ENCODE measurements around the gene RACGAP1. TPM values are rescaled to one million over a fixed set of nuclear protein-coding genes. Genes with fewer than 3 reads are reported as not detected.
"Not testable (repeated sequence)": the region's sequence is repeated elsewhere in the genome, so short reads cannot be mapped to it uniquely, and the experiment has no call there.

RACGAP1 gene
- total RNA-seq, 4 donors from 2014 or later: 20.1 to 44.7 (median 33.6) TPM

DNA sequence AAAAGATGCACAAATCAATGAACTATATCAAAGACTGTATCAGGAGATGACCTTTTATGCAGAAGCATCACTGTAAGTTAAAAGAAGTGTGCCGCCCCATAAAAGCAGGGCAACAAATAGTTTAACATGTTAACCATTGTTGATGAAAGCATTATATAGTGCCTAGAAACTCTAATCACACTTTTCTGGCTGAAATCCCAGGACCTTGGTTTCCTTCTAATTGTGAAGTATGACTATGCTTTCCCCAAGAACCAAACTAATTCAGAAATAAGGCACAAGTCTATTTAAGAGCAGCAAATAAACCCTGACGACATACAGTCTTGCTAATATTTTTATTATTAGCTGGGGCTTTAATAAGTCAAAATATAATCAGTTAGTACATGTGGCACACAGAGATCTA is 21.7 kb downstream of the RACGAP1 start:
- Histone ChIP-seq H3K27ac (no peak overlapping the region), H3K9me3 (no peaks in the 10 kb centered on the region), H3K4me3 (no peak overlapping the region), H3K27me3 (no peaks in the 10 kb centered on the region), H3K4me1 (peaks cover 0 to 3% (median 0%) of the 10 kb centered on the region in 3 donors), H3K36me3 (peaks cover 0 to 68% (median 5%) of the 10 kb centered on the region in 3 donors)
- 76 to 89% methylated on average over 2 of the region's 2 CpGs for WGBS, 2 donors
- intact Hi-C loops (cut with DNase I): no loop called here
- DNase-seq: no peak
- TF ChIP-seq, protein P1, sequence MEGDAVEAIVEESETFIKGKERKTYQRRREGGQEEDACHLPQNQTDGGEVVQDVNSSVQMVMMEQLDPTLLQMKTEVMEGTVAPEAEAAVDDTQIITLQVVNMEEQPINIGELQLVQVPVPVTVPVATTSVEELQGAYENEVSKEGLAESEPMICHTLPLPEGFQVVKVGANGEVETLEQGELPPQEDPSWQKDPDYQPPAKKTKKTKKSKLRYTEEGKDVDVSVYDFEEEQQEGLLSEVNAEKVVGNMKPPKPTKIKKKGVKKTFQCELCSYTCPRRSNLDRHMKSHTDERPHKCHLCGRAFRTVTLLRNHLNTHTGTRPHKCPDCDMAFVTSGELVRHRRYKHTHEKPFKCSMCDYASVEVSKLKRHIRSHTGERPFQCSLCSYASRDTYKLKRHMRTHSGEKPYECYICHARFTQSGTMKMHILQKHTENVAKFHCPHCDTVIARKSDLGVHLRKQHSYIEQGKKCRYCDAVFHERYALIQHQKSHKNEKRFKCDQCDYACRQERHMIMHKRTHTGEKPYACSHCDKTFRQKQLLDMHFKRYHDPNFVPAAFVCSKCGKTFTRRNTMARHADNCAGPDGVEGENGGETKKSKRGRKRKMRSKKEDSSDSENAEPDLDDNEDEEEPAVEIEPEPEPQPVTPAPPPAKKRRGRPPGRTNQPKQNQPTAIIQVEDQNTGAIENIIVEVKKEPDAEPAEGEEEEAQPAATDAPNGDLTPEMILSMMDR (IDR thresholded peaks at IDR 0.05): no peak
- no peak for TF ChIP-seq POLR2A (IDR thresholded peaks at IDR 0.05)

- TF ChIP-seq, protein P1 (IDR thresholded peaks at IDR 0.05): no peak
- TF ChIP-seq POLR2A (IDR thresholded peaks at IDR 0.05): no peak
- WGBS, 2 donors: 82 to 94% methylated on average over 2 of the region's 2 CpGs
- peaks cover 5 to 90% (median 11%) of the 10 kb centered on the region in 3 donors for H3K36me3 ChIP-seq
- no peaks in the 10 kb centered on the region for H3K9me3 ChIP-seq
- H3K27me3 ChIP-seq: no peaks in the 10 kb centered on the region
- H3K4me1 ChIP-seq: no peaks in the 10 kb centered on the region
- no peak overlapping the region for H3K27ac ChIP-seq
- H3K4me3 ChIP-seq: no peak overlapping the region
- intact Hi-C loops (cut with DNase I): no loop called here
- DNase-seq: no peak
Observed at GRCh38 chr12:49998453-49998852, 26.8 kb downstream of the RACGAP1 start.

GRCh38 chr12:49990273-49990672 is 35.0 kb downstream of the RACGAP1 start:
- intact Hi-C loops (cut with DNase I): no loop called here
- no peak for TF ChIP-seq POLR2A (IDR thresholded peaks at IDR 0.05)
- TF ChIP-seq, protein P1 (IDR thresholded peaks at IDR 0.05): no peak
- peaks cover 10 to 84% (median 10%) of the 10 kb centered on the region in 3 donors for H3K36me3 ChIP-seq
- no peaks in the 10 kb centered on the region for H3K9me3 ChIP-seq
- 76 to 79% methylated on average over 4 of the region's 4 CpGs for WGBS, 2 donors
- H3K27ac ChIP-seq: no peak overlapping the region
- no peaks in the 10 kb centered on the region for H3K4me1 ChIP-seq
- H3K27me3 ChIP-seq: no peaks in the 10 kb centered on the region
- DNase-seq: no peak
- no peak overlapping the region for H3K4me3 ChIP-seq

DNA sequence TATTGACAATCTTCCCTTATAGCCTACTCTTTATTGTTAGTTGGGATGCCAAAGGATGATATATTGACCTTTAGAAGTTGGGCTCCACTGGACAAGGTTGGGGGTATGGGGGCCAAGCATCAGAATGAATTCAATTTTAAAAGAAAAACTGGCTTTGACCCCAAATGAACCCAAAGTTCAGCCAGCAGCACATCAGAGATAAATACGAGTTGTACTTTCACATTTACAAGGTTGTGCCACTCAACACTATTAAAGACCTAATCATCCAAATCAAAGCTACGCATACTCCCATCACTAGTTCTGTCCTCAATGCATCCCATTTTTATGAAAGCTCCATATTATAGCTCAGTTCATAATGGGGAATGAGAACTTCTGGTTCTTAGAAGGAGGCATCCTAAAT is 35.9 kb downstream of the RACGAP1 start:
- H3K9me3 ChIP-seq; H3K27ac ChIP-seq; intact Hi-C loops (cut with DNase I); H3K27me3 ChIP-seq; DNase-seq; H3K4me3 ChIP-seq; H3K4me1 ChIP-seq: not testable (repeated sequence)
- WGBS, 2 donors: 95 to 100% methylated on average over 2 of the region's 2 CpGs
- peaks cover 10 to 75% (median 10%) of the 10 kb centered on the region in 3 donors for H3K36me3 ChIP-seq

GRCh38 chr12:49987625-49988303 is 37.5 kb downstream of the RACGAP1 start:
- no peak for DNase-seq
- peaks cover 0 to 16% (median 3%) of the 10 kb centered on the region in 3 donors for H3K4me1 ChIP-seq
- H3K36me3 ChIP-seq: peaks cover 10 to 59% (median 10%) of the 10 kb centered on the region in 3 donors
- 80 to 86% methylated on average over 4 of the region's 4 CpGs for WGBS, 2 donors
- H3K27me3 ChIP-seq: no peaks in the 10 kb centered on the region
- H3K4me3 ChIP-seq: no peak overlapping the region
- TF ChIP-seq POLR2A (IDR thresholded peaks at IDR 0.05): no peak
- TF ChIP-seq, protein P1 (IDR thresholded peaks at IDR 0.05): no peak
- H3K9me3 ChIP-seq: no peaks in the 10 kb centered on the region
- intact Hi-C loops (cut with DNase I): no loop called here
- no peak overlapping the region for H3K27ac ChIP-seq

- intact Hi-C loops (cut with DNase I); H3K27me3 ChIP-seq; H3K27ac ChIP-seq; H3K4me3 ChIP-seq; H3K9me3 ChIP-seq; DNase-seq: not testable (repeated sequence)
- peaks cover 0 to 16% (median 3%) of the 10 kb centered on the region in 3 donors for H3K4me1 ChIP-seq
- 75 to 82% methylated on average over 3 of the region's 3 CpGs for WGBS, 2 donors
- H3K36me3 ChIP-seq: peaks cover under 1 to 46% (median 5%) of the 10 kb centered on the region in 3 donors
Observed at GRCh38 chr12:49986476-49986875, 38.8 kb downstream of the RACGAP1 start.
